Loucy (cell line): Measurements from ENCODE around the gene RPS6KA4.

Experiments
- H2AFZ ChIP-seq: fragments of 200-600 bp; sonication (generic); 2 replicates; pipeline ENCODE4 v1.6.0; 2016; ENCODE audit warnings: antibody characterized with exemption, mild to moderate bottlenecking, low read length, moderate library complexity
- H3F3A ChIP-seq: fragments of 200-600 bp; 2 replicates; pipeline ENCODE4 v1.6.0; 2016; ENCODE audit warnings: antibody characterized with exemption, low read depth, mild to moderate bottlenecking
- H3K27me3 ChIP-seq: fragments of 200-600 bp; sonication (generic); 2 replicates; pipeline ENCODE4 v1.6.1; 2014; ENCODE audit warnings: low read length, mild to moderate bottlenecking; ENCODE audit not compliant: insufficient read depth, poor library complexity, severe bottlenecking
- H3K36me3 ChIP-seq: fragments of 200-600 bp; sonication (generic); 2 replicates; pipeline ENCODE4 v1.6.1; 2016; ENCODE audit warnings: low read length; ENCODE audit not compliant: insufficient read depth
- H3K4me1 ChIP-seq: fragments of 200-600 bp; sonication (generic); 2 replicates; pipeline ENCODE4 v1.5.1; 2014; ENCODE audit warnings: low read length, mild to moderate bottlenecking; ENCODE audit not compliant: insufficient read depth, poor library complexity, severe bottlenecking
- H3K4me2 ChIP-seq: fragments of 200-600 bp; sonication (generic); 2 replicates; pipeline ENCODE4 v1.6.0; 2014; ENCODE audit warnings: antibody characterized with exemption, low read length, low read depth, mild to moderate bottlenecking; ENCODE audit not compliant: poor library complexity, severe bottlenecking
- H3K4me3 ChIP-seq: fragments of 200-600 bp; sonication (generic); 2 replicates; pipeline ENCODE4 v1.5.1; 2014; ENCODE audit warnings: low read length, mild to moderate bottlenecking, mixed read lengths; ENCODE audit not compliant: poor library complexity, severe bottlenecking
- H3K79me2 ChIP-seq: fragments of 200-600 bp; sonication (generic); 2 replicates; pipeline ENCODE4 v1.6.1; 2014; ENCODE audit warnings: low read length; ENCODE audit not compliant: insufficient read depth
- H3K9ac ChIP-seq: fragments of 200-600 bp; sonication (generic); 2 replicates; pipeline ENCODE4 v1.6.0; 2014; ENCODE audit warnings: mild to moderate bottlenecking, low read depth, low read length, moderate library complexity; ENCODE audit not compliant: poor library complexity, severe bottlenecking
- H3K9me2 ChIP-seq: fragments of 200-600 bp; sonication (generic); replicated peaks from 2 replicates; pipeline ENCODE4 v1.6.1; 2016; ENCODE audit warnings: low read depth, low read length, mixed read lengths
- H3K9me3 ChIP-seq: fragments of 200-600 bp; sonication (generic); 2 replicates; pipeline ENCODE4 v1.6.1; 2014; ENCODE audit warnings: mild to moderate bottlenecking, antibody characterized with exemption, low read length, low read depth; ENCODE audit not compliant: insufficient read depth
- H4K20me1 ChIP-seq: fragments of 200-600 bp; sonication (generic); 2 replicates; pipeline ENCODE4 v1.6.0; 2014; ENCODE audit warnings: antibody characterized with exemption, low read length, mild to moderate bottlenecking; ENCODE audit not compliant: insufficient read depth, poor library complexity, severe bottlenecking
- CTCF ChIP-seq: fragments of 200-600 bp; sonication (generic); conservative IDR thresholded peaks from 2 replicates; pipeline ENCODE4 v1.5.1; 2014; ENCODE audit warnings: mild to moderate bottlenecking, antibody characterized with exemption, low read length
- EZH2phosphoT487 ChIP-seq: fragments of 200-600 bp; IDR thresholded peaks from 2 replicates; pipeline ENCODE4 v1.6.1; 2018; ENCODE audit warnings: antibody characterized with exemption, mild to moderate bottlenecking, moderate library complexity, borderline replicate concordance

Gene RPS6KA4

GRCh38 chr11:64378335-64378880, 19.4 kb downstream of the RPS6KA4 start:
- H3K4me1 ChIP-seq: no peaks in the 10 kb centered on the region
- no peaks in the 10 kb centered on the region for H3K9me3 ChIP-seq
- no peaks in the 10 kb centered on the region for H3K36me3 ChIP-seq
- no peaks in the 10 kb centered on the region for H3K9me2 ChIP-seq
- H3K79me2 ChIP-seq: no peaks in the 10 kb centered on the region
- H3K9ac ChIP-seq: no peak overlapping the region
- H3K4me3 ChIP-seq: no peak overlapping the region
- no peak overlapping the region for H3K4me2 ChIP-seq
- no peaks in the 10 kb centered on the region for H3K27me3 ChIP-seq
- no peaks in the 10 kb centered on the region for H3F3A ChIP-seq
- no peak overlapping the region for H2AFZ ChIP-seq
- TF ChIP-seq EZH2phosphoT487: no peak
- no peak for TF ChIP-seq CTCF
- no peaks in the 10 kb centered on the region for H4K20me1 ChIP-seq

GRCh38 chr11:64379160-64379559, 20.2 kb downstream of the RPS6KA4 start:
- TF ChIP-seq EZH2phosphoT487: no peak
- no peak for TF ChIP-seq CTCF
- H3K27me3 ChIP-seq: no peaks in the 10 kb centered on the region
- no peaks in the 10 kb centered on the region for H3K9me3 ChIP-seq
- H3K9me2 ChIP-seq: no peaks in the 10 kb centered on the region
- no peaks in the 10 kb centered on the region for H3K36me3 ChIP-seq
- no peak overlapping the region for H2AFZ ChIP-seq
- H3K4me3 ChIP-seq: no peak overlapping the region
- H3K4me2 ChIP-seq: no peak overlapping the region
- H3K79me2 ChIP-seq: no peaks in the 10 kb centered on the region
- no peaks in the 10 kb centered on the region for H3K4me1 ChIP-seq
- no peak overlapping the region for H3K9ac ChIP-seq
- no peaks in the 10 kb centered on the region for H4K20me1 ChIP-seq
- H3F3A ChIP-seq: no peaks in the 10 kb centered on the region

GRCh38 chr11:64379817-64380709, 21.1 kb downstream of the RPS6KA4 start:
- Histone ChIP-seq H3K9me2 (no peaks in the 10 kb centered on the region), H3K9me3 (no peaks in the 10 kb centered on the region), H3K27me3 (no peaks in the 10 kb centered on the region), H4K20me1 (no peaks in the 10 kb centered on the region), H3K36me3 (no peaks in the 10 kb centered on the region), H3K4me3 (no peak overlapping the region), H3K9ac (no peak overlapping the region), H3F3A (no peaks in the 10 kb centered on the region), H2AFZ (no peak overlapping the region), H3K79me2 (no peaks in the 10 kb centered on the region), H3K4me2 (no peak overlapping the region), H3K4me1 (no peaks in the 10 kb centered on the region)
- TF ChIP-seq EZH2phosphoT487 (no peak), CTCF (no peak)
